ENCODE measurements around the gene LMAN2. TPM values are rescaled to one million over a fixed set of nuclear protein-coding genes. Genes with fewer than 3 reads are reported as not detected.
"Not testable (repeated sequence)": the region's sequence is repeated elsewhere in the genome, so short reads cannot be mapped to it uniquely, and the experiment has no call there.

The LMAN2 gene
- polyA plus RNA-seq, 12 donors: 55.9 to 123 (median 66.8) TPM; not detected in 1

DNA sequence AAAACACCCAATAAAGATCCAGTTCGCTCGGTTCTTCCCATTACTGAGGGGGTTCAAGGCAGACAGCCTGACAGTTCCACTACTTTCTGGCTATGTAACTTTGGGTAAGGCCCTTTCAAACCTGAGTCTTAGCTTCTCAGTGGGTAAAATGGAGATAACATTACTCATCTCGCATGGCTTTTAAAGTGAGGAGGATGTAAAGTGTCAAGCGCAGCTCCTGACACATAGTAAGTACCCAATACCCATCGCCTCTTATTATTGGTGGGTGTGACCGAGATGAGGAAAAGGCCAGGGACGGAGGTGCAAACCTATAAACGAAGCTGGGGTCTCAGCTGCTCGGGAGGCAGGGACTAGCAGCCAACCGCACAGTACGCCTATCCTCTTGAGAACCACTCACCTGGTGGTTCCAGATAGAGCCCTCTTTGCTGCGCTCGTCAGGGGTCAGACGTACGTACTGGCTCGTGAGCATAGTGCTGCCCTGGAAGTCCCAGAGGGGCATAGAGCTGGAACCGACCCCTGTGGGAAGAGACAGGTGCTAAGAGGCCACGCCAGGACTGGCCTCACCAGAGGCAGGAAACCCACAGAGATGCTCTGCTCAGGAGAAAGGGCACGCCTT is 584 bp downstream of the LMAN2 start:
- DNase-seq: no peak

DNA sequence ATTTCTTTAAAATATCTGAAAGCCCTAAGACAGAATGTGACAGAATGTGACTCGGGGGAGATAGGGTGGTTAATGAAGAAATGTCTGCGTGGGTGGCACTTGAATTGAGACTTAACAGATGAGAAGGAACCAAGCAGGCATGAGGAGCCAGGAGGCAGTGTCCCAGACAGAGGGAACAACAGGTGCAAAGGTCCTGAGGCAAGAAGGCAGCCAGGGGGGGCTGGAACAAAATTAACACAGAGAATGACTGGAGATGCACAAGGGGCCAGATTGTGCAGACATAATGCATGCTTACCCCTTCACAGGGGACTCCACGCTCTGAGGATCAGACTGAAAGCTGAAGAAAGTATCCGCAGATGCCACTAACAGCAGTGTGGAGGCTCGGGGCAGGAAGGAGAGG is 1.7 kb downstream of the LMAN2 start:
- DNase-seq: no peak

DNA sequence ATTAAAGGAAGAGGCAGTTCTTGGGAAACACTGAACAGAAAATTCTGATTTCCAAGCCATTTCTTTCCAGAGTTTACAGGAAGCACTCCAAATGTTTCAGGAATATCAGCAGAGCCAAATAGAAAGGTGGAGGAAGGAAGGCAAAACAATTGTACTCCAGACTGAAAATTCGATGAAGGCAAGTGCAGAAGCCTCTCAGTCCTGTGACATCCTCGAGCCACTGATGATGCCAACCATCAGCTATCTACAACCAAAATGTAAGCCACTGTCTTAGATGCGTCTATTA is 2.2 kb downstream of the LMAN2 start:
- no peak for DNase-seq

DNA sequence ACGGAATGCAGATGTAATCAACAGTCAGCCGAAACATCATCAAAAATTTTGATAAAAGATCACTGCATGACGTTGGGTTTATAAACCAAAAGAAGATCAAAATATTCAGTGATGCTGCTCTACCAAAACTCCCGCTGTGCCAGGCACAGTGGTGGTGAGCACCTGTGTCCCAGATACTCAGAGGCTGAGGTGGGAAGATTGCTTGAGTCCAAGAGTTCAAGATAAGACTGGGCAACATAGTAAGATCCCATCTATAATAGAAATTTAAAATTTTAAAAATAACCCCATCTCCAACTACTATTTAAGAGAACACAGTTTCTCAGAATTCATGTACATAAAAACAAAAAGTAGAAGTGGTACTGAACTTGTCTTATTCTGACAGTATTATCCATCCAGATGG is 3.8 kb downstream of the LMAN2 start:
- no peak for DNase-seq

DNA sequence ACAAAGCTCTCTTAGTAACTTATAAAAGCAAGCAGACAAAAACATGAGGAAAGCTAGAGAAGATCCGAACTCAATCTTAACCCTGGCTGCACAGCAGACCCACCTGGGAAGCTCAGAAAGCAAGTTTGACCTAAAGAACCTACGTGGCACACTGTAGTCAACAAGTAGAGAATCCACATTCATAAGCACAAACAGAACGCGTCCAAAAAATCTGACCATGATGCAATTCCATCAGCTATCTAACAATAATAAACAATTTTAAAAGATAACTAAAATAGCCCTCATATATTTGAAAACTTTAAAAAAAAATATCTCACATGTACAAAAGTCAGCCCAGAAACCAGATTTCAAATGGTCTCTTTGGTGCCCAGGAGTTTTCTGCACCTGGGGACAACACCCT is 4.6 kb downstream of the LMAN2 start:
- DNase-seq: no peak

DNA sequence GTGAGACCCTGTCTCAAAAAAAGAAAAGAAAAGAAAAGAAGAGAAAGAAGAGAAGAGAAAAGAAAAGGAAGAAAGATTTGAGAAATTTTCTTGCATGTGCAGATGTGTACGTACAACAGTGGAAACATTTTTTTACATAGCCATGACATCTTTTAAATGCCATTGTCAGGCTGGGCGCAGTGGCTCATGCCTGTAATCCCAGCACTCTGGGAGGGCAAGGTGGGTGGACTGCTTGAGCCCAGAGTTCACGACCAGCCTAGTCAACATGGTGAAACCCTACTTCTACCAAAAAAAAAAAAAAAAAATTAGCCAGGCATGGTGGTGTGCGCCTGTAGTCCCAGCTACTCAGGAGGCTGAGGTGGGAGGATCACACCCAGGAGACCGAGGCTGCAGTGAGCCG is 6.6 kb downstream of the LMAN2 start:
- no peak for DNase-seq

DNA sequence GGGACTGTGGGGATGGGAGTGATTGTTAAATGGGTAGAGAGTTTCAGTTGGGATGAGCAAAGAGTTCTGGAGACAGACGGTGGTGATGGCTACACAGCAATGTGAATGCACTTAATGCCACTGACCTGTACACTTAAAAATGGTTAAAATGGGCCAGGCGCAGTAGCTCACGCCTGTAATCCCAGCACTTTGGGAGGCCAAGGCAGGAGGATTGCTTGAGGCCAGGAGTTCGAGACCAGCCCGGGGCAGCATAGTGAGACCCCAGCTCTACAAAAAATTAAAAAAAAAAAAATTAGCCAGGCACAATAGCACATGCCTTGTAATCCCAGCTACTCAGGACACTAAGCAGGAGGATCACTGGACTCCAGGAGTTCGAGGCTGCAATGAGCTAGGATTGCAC is 7.7 kb downstream of the LMAN2 start:
- no peak for DNase-seq

DNA sequence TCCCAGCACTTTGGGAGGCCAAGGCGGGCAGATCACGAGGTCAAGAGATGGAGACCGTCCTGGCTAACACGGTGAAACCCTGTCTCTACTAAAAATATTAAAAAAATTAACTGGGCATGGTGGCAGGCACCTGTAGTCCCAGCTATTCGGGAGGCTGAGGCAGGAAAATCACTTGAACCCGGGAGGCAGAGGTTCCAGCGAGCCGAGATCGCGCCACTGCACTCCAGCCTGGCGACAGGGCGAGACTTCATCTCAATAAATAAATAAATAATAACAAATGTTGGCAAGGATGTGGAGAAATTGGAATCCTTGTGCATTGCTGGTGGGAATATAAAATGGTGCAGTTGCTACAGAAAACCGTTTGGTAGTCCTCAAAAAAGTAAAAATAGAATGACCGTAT is 8.5 kb downstream of the LMAN2 start:
- not testable (repeated sequence) for DNase-seq

DNA sequence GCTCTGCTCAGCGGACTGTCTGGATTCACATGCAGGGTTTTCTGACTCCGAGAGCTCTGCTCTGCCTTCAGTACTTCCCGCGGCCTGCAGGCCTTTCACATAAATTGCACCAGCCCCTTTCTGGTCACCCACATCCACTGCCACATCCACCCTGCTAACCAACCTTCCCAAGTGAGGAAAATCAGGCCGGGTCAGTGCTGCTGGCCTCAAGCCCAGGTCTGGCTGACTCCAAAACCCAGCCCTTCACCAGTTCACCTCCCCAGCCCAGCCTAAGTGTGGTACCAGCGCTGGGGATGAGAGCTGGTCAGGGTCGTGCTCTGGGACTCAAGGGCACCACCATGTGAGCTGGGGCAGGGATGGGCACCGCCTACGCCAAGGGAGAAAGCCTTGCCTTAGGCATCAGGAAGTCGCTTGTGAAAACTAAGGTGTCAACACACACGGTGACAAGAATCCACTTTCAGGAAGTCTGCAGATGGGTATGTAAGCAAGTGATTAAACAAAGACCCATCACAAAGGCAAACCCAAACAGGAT is 12.3 kb downstream of the LMAN2 start:
- DNase-seq: no peak

DNA sequence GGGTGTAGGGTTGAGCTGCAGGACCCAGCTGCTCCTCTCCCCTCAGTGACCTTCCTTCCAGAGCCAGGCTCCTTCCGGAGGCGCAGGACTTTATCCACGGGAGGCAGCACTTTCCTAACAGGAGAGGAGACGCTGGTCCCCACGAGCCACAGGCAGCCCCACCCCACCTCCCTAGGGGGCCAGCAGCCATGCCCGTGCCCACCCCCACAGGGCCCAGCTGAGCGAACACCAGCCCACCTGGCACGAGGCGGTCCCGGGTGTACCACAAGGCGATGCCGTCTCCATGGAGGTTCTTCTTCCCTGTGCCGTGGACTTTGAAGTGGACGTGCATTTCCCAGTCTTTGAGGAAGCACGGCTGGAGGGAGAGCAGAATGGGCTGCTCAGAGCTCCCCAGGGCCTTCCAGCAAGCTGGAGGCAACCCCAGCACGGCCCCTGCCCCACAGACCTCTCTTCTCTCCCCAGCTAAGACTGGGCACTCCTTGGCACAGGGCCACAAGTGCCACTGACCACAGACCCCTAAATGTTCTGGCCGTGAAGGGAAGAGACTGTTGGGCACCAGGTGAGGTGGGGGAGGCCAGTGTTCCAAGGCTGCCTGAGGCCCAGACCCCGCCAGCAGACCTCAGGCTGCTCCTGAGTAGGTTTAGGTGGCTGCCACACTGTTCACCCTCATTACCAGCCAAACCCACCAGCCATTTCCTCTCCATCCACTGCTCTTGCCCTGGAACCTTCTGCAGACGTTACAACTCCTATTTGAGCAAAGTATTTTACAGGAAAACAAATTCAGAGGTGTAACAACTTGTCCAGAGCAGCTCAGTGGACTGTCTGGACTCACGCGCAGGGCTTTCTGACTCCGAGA is 13.0 kb downstream of the LMAN2 start:
- no peak for DNase-seq

DNA sequence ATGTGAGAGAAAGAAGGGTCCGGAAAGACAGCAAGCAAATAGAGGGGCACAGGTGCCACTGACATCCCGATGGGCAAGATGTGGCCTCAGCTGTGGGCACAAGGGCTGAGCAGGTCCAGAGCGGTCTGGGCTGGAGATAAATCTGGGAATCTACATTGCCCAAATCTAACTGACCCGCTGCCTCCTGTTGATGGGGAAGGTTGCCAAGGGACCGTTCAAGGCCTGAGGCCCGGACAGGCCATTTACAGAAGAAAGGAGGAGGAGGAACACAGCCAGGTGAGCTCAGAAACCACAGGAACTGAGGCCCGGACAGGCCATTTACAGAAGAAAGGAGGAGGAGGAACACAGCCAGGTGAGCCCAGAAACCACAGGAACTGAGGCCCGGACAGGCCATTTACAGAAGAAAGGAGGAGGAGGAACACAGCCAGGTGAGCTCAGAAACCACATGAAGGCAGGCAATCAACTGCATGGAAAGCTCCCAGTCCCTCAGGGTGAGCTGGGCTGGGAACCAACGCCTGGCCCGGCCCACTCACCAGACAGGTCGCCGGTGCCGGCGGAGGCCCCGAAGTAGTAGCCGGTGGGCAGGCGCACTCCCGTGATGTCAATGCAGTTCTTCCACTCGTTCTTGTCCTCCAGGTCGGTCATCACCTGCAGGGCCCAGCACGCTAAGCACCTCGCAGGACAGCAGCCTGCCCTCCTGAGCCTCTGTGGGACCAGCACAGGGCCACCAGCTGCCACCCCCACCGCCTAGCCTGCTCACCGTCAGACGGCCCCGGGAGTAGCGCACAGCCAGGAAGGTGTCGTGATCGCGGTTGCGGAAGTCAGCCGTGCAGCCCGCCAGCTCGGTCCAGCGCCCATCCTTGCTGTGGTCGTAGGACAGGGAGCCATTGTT is 14.6 kb downstream of the LMAN2 start:
- DNase-seq: no peak

DNA sequence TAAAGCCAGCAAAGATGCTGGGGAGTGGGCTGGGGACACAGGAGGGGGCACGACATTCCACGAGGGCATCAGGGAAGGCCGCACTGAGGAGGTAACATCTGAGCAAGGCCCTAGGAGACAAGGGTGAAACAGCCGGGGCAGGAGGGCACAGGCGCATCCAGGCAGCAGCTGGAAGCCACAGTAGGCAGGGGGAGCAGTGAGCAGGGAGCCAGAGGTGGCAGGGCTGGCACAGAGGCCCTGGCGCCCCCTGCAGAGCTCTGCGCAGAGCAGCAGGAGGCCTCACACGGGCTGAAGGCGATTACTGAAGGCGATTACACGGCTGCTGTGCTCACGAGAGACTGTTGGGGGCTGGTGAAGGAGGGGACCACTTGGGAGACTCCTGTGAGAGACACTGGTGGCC is 15.4 kb downstream of the LMAN2 start:
- no peak for DNase-seq

DNA sequence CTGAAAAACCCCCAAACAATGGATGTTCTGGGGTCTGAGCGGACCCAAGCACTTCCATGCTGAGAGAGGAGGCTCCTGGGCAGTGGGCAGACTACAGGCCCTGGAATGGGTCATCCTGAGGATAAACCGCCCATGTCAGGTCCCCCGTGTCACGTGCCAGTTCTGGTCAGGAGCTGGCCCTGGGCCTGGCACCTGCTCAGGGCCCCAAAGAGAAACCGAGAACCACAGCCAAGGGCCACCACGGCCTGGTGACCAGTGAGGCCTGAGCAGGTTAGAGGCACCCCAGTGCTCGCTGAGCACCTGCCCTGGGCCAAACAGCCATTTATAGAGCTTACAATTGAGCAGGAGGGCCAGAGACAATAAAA is 15.8 kb downstream of the LMAN2 start:
- DNase-seq: no peak

DNA sequence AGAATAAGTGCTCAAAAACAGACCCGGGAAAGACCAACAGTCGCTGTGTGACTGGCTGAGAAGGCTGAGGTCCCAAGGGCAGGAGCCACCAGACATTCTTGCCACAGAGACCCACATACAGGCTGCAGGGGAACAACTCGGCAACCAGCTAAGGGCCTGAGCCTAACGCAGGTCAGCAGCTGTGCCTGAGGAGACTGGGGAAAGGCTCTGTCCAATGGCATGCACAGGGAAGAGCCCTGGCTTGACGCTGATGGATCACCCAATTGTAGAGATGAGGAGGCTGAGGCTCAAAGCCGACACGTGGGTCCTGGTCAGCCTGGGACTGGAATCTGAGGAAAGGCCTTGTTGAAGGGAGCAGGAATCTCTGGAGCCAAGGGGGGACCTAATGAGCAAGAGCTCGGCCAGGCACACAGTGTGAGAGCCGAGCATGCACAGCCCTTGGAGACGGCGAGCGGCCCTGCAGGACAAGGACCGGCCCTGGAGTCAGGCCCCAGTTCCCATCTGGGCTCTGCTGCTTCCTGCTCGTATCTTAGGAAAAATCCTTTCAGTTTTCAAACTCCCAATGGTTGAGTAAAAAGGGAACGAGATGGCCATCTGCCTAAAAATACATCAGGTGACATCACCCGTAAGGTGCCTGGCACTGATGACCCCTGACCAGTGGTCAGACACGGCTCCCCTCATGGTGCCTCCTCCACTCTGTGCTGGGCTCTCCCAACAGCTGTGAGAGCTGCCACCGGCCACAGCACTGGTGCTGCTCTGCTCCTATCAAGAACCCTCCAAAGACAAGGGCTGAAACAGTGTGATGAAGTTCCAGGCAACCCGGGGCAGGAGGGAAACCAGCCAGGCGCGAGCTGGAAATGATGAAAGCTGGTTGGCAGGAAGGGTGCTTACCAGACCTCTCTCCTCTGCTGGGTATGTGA is 16.4 kb downstream of the LMAN2 start:
- no peak for DNase-seq

DNA sequence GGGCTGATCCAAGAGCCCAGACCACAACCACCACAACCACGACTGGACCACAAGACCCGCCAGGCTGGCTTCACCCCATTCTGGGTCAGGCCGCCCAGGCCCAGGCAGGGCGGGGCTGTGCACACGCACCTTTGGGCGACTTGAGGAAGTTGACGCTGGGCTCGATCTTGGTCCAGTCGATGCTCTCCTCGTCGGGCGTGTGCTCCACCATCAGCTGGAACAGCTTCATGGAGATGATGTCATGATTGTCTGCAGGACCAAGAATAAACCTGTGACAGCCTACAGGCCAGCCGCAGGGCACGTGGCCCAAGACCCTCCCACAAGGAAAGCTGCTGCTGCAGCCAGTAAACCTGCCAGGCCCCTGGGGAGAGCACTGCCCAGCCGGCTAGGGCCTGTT is 17.3 kb downstream of the LMAN2 start:
- no peak for DNase-seq

DNA sequence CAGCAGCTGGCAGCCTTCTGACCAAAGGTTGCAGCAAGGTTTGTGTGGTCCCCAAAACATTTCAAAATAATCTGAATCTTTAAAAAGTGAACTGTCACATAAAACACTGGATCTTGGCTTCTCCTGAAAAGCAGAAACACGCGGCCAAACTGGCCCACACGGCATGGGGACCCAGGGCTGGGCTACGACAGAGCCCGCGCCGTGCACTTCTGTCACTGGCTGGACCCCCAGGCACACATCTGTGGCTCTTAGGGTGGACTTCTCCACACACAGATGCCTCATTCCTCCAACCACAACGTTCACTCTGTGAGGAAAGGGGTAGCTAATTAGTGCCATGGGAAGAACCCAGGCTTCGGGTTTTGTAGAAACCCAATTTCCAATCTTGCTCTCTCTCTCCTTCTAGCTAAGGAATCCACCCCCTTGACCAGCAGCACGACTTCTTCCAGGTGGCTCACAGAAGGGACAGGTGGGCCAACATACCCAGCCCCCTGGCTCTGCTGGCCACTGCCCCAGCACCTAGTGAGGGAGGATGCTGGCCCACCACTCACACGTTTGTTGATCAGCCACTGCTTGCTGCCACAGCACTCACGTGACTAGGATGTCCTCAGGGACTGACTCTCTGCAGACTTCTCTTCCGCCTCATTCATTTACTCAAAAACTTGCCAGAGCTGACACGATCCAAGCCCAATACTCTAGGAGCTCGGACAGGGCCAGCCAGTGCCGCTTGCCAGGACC is 17.9 kb downstream of the LMAN2 start:
- DNase-seq: no peak

DNA sequence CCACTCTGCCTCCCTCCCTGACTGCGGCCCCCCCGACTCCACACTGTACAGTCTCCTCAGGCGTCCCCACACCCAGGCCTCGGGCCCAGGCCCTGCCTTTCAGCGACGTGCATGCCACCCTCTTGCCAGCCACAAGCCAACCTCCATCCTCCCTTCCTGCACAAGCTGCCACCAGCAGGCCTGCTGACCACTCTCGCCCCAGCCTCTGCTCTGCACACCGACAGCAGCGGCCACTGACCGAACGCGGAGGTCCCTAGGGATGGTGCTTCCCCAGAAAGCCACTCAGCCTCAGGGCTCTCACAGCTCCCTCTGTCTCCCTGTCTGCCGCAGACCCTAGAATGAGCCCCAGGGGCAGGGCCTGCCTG is 18.6 kb downstream of the LMAN2 start:
- DNase-seq: no peak

DNA sequence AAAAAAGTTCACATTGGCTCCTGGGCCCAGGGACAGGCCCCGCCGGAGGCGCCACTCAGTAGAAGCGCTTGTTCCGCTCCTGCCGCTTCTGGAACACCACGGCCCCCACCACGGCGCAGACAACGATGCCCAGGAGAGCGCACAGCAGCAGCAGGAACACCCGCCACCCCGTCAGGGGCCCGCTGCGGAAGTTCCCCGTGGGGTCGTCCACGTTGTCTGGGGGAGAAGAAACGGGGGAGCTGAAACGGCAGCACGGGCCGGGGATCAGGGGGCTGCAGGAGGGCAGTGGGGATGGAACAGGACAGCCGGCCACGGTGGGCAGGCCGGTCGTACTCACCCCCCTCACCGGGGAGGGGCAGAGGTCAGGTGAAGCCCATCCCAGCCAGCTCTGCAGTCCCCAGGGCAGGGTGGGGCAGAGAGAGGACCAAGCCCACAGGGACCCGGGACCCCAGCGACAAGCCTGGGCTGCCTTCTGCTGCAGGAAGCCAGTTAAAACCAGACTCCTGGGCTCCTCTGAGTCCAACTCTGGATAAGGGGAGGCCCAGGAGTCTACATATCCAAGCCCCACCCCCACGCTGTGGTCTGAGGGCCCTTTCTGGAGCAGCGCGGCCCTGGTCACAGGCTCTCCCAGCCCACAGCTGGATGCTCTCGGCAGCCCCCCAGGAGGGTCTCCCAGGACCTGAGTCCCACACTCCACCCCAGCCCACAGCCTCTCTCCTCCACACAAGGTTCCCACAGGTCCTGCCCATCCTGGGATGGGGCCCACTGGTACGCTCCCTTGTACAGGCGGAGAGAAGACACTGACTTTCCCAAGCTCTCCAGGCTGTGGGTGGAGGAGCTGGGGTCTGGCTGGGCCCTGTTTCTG is 19.2 kb downstream of the LMAN2 start:
- no peak for DNase-seq

DNA sequence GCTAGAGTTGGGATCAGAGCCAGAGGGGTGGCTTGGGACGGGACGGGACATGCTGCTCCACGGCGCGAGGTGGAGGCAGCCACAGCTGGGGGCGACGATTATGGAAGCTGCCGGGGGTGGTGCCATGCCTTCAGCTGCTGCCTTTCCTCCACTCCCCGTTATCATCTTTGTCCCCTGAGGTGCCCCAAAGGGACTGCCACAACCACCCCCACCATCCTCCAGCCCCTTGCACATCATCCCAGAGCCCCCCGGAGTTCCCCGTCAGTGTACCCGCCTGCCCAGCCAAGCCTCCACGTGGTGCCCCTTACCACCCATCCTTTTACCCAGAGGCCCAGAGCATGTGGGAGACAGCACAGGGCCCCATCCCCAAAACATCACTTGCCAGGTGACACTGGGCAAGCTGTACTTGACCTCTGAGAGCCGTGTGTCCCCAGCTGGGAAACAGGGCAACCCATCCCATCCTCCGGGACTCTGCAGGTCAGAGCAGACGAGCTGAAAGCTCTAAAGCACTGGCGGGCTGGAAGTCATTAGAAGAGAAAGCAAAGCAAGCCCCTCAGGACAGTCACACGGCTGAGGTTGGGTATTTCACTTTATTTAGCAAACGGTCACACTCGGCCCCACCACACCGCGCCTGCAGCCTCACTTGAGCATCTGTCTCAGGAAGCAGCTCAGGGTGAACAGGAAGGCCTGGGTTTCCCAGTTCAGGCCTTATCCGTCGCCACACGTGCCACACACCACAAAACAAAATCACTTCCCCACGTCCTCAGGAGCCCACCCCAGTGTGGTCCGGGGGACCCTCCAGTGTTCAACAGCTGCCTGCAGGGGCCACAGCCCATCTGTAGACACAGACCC is 20.3 kb downstream of the LMAN2 start:
- no peak for DNase-seq
